Motor neuron (in vitro differentiated cells): ENCODE measurements around the gene DAZL. TPM values are rescaled to one million over a fixed set of nuclear protein-coding genes. Genes with fewer than 3 reads are reported as not detected.
"Not testable (repeated sequence)": the region's sequence is repeated elsewhere in the genome, so short reads cannot be mapped to it uniquely, and the experiment has no call there.

Experiments used
- ATAC-seq, 8 experiments: fragments of 200-7000 bp; cut with Tn5 transposase; replicated peaks in 6 of 8; 2 replicates each; pipeline ENCODE4 v1.8.0; 2021; ENCODE audit warnings: mild to moderate bottlenecking in 8 of 8, moderate library complexity in 8 of 8
- H3K27ac ChIP-seq, 2 donors: fragments of 250-450 bp; sonication (Bioruptor Pico); 2 replicates each; pipeline ENCODE4 v1.9.0; 2021; ENCODE audit warnings: antibody characterized with exemption in 2 of 2, mild to moderate bottlenecking in 2 of 2, moderate library complexity in 1 of 2
- H3K4me1 ChIP-seq, 2 donors: fragments of 250-450 bp; sonication (Bioruptor Pico); replicated peaks in 1 of 2; 2 replicates each; pipeline ENCODE4 v1.6.1; 2021; ENCODE audit warnings: antibody characterized with exemption in 2 of 2, mild to moderate bottlenecking in 2 of 2, moderate library complexity in 1 of 2
- H3K4me3 ChIP-seq, 5 donors: fragments of 250-450 bp; sonication (Bioruptor Pico); 2 replicates each; pipeline ENCODE4 v1.9.0; 2021; ENCODE audit warnings: antibody characterized with exemption in 5 of 5, mild to moderate bottlenecking in 5 of 5, moderate library complexity in 4 of 5
- WGBS, 10 experiments: fragments of 450-650 bp; shearing (Covaris generic); methylation state at CpG; one replicate each; pipeline ENCODE4 v1.0.0; 2022; 5-methylcytosine and 5-hydroxymethylcytosine counted together
- in situ Hi-C, 9 experiments: fragments of 400-800 bp; cut with MboI; loops; one replicate each; pipeline ENCODE4 v1.15.0; 2021; ENCODE audit warnings: low sequenced_read_pairs in 9 of 9, low pct_unique_long_range_greater_than_20kb in 2 of 9; ENCODE audit not compliant: unreplicated experiment in 9 of 9
- total RNA-seq, 8 experiments: library from RNA; unstranded; fragments of 300-600 nt; gene quantifications; 2 replicates each; pipeline versions ENCODE4 v1.2.3 to v1.2.4, GENCODE V29; 2022

DAZL gene, protein sequence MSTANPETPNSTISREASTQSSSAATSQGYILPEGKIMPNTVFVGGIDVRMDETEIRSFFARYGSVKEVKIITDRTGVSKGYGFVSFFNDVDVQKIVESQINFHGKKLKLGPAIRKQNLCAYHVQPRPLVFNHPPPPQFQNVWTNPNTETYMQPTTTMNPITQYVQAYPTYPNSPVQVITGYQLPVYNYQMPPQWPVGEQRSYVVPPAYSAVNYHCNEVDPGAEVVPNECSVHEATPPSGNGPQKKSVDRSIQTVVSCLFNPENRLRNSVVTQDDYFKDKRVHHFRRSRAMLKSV
- total RNA-seq, result under 1 TPM in 3 of 8 experiments, not detected in 5; 0.14 to 1.00 (median 0.17) TPM

DNA sequence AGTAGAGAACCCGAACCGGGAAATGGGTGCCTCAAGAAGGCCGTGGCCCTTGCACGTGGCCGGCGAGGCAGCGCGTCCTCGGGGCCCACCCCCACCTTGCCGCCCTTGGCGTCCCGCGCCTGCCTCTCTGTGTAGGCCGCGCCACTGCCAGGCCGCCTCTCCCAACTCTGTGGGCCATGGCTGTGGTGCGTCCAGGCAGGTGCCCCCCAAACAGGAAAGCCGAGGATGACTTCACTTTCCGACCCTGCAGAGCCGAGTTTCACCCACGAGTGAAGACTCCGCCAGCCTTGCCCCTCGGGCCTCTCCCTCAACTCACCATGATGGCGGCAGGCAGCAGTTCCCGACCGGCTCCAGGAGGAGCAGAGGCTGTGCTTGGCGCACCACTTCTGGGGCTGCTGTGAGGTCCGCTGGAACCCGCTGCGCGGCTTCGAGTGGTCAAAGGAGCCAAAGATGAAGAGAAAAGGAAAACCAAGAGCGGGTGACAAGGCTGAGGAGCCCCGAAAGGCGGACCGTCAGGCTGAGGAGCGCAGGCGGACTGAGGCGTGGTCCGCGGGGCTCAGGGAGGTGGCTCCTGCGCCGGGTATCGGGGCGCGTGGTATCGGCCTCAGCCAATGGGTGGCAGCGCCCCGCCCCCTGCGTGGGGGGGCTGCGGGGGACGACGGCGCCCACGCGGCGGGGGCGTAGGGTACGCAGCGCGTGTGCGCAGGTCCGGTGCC, at the start of gene DAZL:
Gene DAZL (minus strand): TSS at position 537 of the 716 bp plus-strand sequence. CDS start 218 bp downstream, at position 319.
- in situ Hi-C loops, result loop anchor here in 7 of 9 experiments (10.0 to 25.0 kb wide), 5 partner anchors 182 to 632 kb away; no protein-coding TSS in a partner anchor
- no peaks in the 10 kb centered on the region for H3K4me1 ChIP-seq
- WGBS, 10 experiments, result 93 to 98% (median 96%) methylated on average over 9 to 11 of the region's 63 CpGs; no CpG with 5 or more reads in 7 of the 10 experiments
- no peak within 1 kb of the TSS for H3K4me3 ChIP-seq
- ATAC-seq, result no peak
- H3K27ac ChIP-seq, result no peak within 1 kb of the TSS

DNA sequence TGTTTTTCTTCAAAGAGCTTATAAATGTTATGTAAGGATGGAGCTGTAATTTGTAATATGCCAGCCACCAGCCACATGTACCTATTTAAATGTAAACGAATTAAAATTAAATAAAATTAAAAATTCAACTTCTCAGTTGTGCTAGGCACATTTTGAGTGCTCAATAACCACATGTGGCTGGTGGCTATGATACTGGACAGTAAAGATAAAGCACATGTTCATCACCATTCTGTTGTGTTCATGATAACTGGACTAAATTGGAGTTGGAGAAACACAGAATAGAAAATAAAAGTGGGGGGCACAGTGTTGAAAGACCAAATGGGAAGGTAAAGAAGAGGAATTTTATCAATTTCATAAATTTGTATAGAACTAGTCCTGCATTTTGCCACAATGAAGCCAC, 49.8 kb upstream of the DAZL start:
- Histone ChIP-seq H3K4me1 (peaks cover 3 to 7% of the 10 kb centered on the region in 2 donors), H3K27ac (no peak overlapping the region), H3K4me3 (no peak overlapping the region)
- no peak for ATAC-seq
- WGBS, 10 experiments, result 0 to 75% (median 17%) methylated on average over 1 of the region's 1 CpG; no CpG with 5 or more reads in 1 of the 10 experiments
- in situ Hi-C loops, result no loop called here

DNA sequence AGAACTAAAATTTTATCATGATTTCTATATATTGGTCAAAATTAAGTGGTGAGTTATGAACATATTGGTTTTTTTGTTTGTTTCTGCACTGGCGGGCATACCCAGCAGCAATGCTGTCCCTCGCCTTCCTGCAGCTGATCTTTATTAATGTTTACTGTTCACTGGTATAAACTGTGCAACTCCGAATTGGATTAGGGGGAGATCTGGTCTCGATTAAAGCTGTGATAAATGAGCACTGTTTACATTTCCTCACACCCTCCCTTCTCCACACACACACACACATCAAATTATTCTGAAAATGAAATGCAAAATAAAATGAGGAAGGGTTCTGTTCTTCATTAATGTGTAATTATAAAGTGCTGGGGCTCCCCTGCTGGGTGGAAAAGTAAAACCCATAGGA, 48.5 kb upstream of the DAZL start:
- in situ Hi-C loops, result no loop called here
- no peak overlapping the region for H3K4me3 ChIP-seq
- peaks cover 3 to 7% of the 10 kb centered on the region in 2 donors for H3K4me1 ChIP-seq
- ATAC-seq, result no peak
- no peak overlapping the region for H3K27ac ChIP-seq
- 17 to 100% (median 67%) methylated on average over 1 to 4 of the region's 4 CpGs; no CpG with 5 or more reads in 1 of the 10 experiments for WGBS, 10 experiments

DNA sequence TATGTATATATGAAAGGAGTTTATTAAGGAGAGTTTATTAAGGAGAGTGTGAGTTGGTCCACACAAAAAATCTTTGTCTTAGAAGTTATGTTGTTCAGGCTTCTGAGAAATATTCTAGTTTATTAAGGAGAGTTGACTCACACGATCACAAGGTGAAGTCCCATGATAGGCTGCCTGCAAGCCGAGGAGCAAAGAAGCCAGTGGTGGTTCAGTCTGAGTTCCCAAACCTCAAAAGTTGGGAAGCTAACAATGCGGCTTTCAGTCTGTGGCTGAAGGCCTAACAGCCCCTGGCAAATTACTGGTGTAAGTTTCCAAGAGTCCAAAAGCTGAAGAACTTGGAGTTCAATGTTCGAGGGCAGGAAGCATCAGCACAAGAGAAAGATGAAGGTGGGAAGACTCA, 42.4 kb upstream of the DAZL start:
- no peak for ATAC-seq
- 57 to 100% (median 83%) methylated on average over 1 to 4 of the region's 4 CpGs; no CpG with 5 or more reads in 1 of the 10 experiments for WGBS, 10 experiments
- H3K4me3 ChIP-seq, result no peak overlapping the region
- H3K4me1 ChIP-seq, result no peaks in the 10 kb centered on the region
- in situ Hi-C loops, result no loop called here
- H3K27ac ChIP-seq, result no peak overlapping the region

DNA sequence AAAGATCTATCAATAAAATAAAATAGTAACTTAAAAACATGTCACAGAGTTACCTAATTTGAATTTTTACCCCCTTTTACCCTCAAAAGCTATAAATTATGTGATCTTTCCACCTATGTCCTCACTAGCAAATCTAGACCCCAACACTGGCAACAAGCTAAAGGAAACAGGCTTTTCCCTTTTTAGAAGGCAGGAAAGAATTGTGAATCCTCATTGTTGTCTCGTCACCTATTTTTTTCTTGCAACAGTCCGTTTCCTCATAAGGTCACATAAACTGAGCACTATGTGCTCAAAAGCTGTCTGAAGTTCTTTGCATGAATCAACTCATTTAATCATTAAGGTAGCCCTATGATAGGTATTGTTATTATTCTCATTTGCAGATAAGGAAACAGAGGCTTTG, 34.6 kb upstream of the DAZL start:
- in situ Hi-C loops, result no loop called here
- 29 to 100% (median 86%) methylated on average over 1 to 2 of the region's 2 CpGs; no CpG with 5 or more reads in 1 of the 10 experiments for WGBS, 10 experiments
- no peak for ATAC-seq
- no peak overlapping the region for H3K27ac ChIP-seq
- H3K4me1 ChIP-seq, result no peaks in the 10 kb centered on the region
- H3K4me3 ChIP-seq, result no peak overlapping the region

DNA sequence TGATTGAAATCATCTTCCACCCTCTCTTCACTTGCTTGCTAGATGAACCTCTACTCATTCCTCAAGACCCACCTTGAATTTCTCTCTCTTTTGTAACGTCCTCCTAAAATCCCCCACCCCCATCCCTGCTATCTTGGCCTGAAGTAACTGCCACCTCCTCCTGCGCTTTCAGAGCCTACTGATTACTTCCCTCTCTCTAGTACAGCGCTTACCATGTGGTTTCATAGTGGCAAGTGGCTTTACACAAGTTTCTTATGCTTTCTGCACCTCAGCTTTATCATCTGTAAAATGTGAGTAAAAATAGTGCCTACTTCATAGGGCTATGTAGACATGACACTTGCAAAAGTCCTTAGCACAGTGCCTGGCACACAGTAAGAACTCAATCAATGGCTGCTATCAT, 28.7 kb upstream of the DAZL start:
- in situ Hi-C loops, result no loop called here
- no peak for ATAC-seq

DNA sequence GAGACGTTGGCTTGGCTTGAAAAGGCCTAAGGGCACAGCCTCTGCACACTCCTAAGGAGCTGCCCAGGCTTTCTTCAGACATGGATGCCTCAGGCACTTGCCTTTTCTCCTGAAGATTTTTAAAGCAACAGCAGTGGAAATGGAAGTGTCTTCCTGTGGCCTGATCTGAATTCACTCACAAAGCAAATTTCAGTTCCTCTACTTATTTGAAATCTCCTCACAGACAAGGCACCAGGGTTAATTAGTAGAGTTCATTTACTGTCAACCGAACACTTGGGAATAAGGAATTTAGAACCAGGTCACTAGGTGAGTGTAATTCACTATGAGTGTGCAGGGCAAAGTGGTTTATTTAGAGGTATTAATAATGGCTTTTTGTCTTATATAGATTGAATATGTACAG, 27.2 kb upstream of the DAZL start:
- H3K4me3 ChIP-seq, result no peak overlapping the region
- no peak for ATAC-seq
- in situ Hi-C loops, result no loop called here
- H3K4me1 ChIP-seq, result no peaks in the 10 kb centered on the region
- no peak overlapping the region for H3K27ac ChIP-seq
- 33 to 100% (median 100%) methylated on average over 1 to 2 of the region's 2 CpGs; no CpG with 5 or more reads in 1 of the 10 experiments for WGBS, 10 experiments

More for the DNA sequence above, 28.7 kb upstream of the DAZL start:
- Histone ChIP-seq H3K4me3 (no peak overlapping the region), H3K4me1 (no peaks in the 10 kb centered on the region), H3K27ac (no peak overlapping the region)
- 22 to 96% (median 54%) methylated on average over 1 to 3 of the region's 3 CpGs; no CpG with 5 or more reads in 3 of the 10 experiments for WGBS, 10 experiments

DNA sequence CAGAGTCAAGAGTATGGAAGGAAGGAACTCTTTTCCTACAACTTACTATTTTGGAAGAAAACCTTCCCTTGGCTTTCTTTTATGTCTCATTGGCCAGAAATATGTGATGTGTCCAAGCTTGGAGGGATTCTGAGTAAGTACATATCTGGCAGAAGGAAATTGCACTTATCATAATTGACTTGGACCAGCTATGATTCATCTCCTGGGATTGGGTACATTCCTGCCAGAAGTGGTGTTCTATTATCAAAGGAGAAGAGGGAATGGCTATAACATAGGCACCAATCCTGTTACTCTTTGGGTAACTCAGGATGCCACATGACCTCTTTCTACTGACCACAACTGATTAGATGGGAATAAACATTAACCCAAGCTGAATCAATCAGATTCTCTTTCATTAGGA, 13.5 kb upstream of the DAZL start:
- in situ Hi-C loops, result loop anchor here in 7 of 9 experiments (25.0 kb wide), 4 partner anchors 169 to 619 kb away; no protein-coding TSS in a partner anchor
- H3K27ac ChIP-seq, result no peak overlapping the region
- peak in 1 of 8 experiments; percentile 37 for ATAC-seq
- H3K4me3 ChIP-seq, result no peak overlapping the region
- no peaks in the 10 kb centered on the region for H3K4me1 ChIP-seq

DNA sequence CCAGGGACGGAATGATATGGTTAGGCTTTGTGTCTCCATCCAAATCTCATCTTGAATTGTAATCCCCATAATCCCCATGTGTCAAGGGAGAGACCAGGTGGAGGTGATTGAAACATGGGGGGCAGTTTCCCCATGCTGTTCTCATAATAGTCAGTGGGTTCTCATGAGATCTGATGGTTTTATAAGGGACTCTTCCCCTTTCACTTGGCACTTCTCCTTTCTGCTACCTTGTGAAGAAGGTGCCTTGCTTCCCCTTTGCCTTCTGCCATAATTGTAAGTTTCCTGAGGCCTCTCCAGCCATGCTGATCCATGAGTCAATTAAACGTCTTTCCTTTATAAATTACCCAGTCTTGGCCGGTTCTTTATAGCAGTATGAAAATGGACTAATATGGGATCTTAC, 11.9 kb upstream of the DAZL start:
- 50 to 100% (median 90%) methylated on average over 1 to 3 of the region's 3 CpGs; no CpG with 5 or more reads in 1 of the 10 experiments for WGBS, 10 experiments
- ATAC-seq, result not testable (repeated sequence)
- in situ Hi-C loops, result loop anchor here in 7 of 9 experiments (25.0 kb wide), 4 partner anchors 170 to 620 kb away; no protein-coding TSS in a partner anchor

DNA sequence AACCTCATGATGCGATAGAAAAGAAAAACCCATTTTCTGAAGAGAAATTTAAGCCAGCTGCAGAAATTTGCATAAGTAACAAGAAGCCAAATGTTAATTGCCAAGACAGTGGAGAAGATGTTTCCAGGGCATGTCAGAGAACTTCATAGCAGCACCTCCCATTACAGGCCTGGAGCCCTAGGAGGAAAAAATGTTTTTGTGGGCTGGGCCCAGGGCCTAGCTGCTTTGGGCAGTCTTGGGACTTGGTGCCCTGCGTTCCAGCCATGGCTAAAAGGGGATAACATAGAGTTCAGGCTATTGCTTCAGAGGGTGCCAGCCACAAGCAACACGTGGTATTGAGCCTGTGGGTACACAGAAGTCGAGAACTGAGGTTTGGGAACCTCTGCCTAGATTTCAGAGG, 10.9 kb upstream of the DAZL start:
- H3K27ac ChIP-seq, result no peak overlapping the region
- H3K4me3 ChIP-seq, result no peak overlapping the region
- no peak for ATAC-seq
- no peaks in the 10 kb centered on the region for H3K4me1 ChIP-seq
- in situ Hi-C loops, result loop anchor here in 7 of 9 experiments (25.0 kb wide), 4 partner anchors 171 to 621 kb away; no protein-coding TSS in a partner anchor
- WGBS, 10 experiments, result 80 to 100% (median 92%) methylated on average over 1 to 4 of the region's 4 CpGs; no CpG with 5 or more reads in 3 of the 10 experiments

More for the DNA sequence above, 11.9 kb upstream of the DAZL start:
- H3K4me3 ChIP-seq, H3K27ac ChIP-seq, H3K4me1 ChIP-seq: not testable (repeated sequence)

DNA sequence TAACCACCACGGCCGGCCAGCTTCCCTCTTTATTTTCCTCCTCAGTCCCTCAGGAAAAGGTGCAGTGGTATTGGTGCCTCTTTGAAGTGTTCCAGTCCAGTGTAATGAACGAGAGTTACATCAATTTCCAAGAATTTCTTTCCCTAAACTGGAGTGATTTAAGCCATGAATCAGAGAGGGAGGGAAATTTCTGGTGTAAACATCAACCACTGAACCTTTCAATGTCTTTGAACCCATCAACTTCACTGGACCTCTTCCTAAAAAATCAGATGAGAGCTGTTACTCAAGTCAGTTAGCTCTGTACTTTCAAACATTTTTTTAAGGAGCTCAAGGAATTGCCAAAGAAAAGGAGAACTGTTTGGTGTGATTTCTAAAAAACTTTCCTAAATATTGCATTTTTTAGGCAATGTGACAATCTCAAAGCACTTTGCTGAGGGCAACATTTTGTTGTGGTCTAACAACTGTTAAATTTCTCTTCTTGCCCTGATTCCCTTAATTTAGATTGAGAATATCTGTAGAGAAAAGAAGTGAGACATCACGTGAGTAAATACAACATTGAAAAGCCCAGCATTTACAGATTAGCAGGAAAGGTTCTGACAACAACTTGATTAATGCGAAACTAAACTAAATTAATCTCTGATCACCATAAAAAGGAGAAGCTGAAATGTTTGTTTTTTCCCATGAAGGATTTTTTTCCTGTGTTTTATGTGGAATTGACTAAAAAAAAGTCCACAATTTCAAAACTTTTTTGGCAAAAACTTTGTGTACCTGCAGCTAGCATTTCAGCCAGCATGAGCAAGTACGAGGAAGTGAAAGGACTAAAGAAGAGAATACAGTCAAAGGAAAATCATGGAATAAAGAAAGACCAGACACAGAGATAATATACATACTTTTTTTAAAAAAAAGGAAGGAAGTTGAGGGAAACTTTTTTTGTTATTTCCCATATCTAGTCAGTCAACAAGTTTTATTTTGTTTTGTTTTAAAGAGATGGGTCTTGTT, 9.1 kb upstream of the DAZL start:
- 57 to 100% (median 78%) methylated on average over 1 to 6 of the region's 6 CpGs for WGBS, 10 experiments
- ATAC-seq, result no peak
- no peak overlapping the region for H3K4me3 ChIP-seq
- H3K4me1 ChIP-seq, result no peaks in the 10 kb centered on the region
- in situ Hi-C loops, result loop anchor here in 7 of 9 experiments (25.0 kb wide), 4 partner anchors 173 to 623 kb away; no protein-coding TSS in a partner anchor
- H3K27ac ChIP-seq, result no peak overlapping the region

DNA sequence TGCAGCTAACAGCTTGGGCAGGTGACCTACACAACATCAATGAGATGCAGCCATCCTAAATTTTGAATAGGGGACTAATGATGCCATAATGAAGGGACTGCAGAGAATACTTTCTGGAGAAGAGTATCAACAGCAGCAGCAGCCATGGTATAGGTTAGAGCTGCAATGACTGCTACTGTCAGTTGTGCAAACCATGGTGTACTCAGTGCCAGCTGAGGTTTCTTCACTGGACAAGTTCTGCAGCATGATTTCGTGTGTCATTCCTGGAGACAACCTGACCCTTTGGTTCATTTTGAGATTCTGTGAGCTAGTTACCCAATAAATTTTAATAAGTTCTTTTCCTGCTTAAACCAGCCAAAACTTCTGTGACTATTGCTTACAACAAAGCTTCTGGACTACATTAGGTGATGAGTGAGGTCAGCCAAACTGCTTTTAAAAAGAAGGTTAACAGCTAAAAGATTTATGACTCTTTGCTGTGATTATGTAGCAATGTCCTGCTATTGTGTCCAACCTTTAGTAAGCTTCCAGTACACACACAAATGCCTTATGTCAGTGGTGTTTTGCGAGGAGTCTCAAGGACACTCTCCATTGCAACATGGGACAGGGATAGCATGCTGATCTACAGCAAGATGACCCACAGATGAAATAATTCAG, 4.8 kb upstream of the DAZL start:
- in situ Hi-C loops, result loop anchor here in 7 of 9 experiments (10.0 to 25.0 kb wide), 5 partner anchors 177 to 627 kb away; no protein-coding TSS in a partner anchor
- Histone ChIP-seq H3K27ac (no peak overlapping the region), H3K4me1 (no peaks in the 10 kb centered on the region), H3K4me3 (no peak overlapping the region)
- 20 to 86% (median 64%) methylated on average over 1 to 2 of the region's 2 CpGs; no CpG with 5 or more reads in 3 of the 10 experiments for WGBS, 10 experiments
- no peak for ATAC-seq
